Keratinocyte (primary cell): Measurements from ENCODE around the gene IRF1.

ENCODE experiments used
- CTCF ChIP-seq, 3 experiments: IDR thresholded peaks in 1 of 3; conservative IDR thresholded peaks in 1 of 3; optimal IDR thresholded peaks in 1 of 3; 2 replicates in 2 of 3; 3 replicates in 1 of 3; pipeline versions ENCODE3 to v1.5.1; 2011; ENCODE audit warnings: low read length in 3 of 3, mild to moderate bottlenecking in 3 of 3, moderate library complexity in 2 of 3, control low read depth in 1 of 3, inconsistent platforms in 1 of 3; ENCODE audit not compliant: insufficient read depth in 2 of 3; ENCODE audit errors: extremely low read depth in 1 of 3
- EZH2 ChIP-seq: IDR thresholded peaks from one replicate; pipeline ENCODE4 v1.6.1; 2012; ENCODE audit warnings: inconsistent platforms, mild to moderate bottlenecking, low read length, moderate library complexity

- TF ChIP-seq CTCF (optimal IDR thresholded peaks at IDR 0.05 in 1 of 3, IDR thresholded peaks at IDR 0.05 in 1 of 3, conservative IDR thresholded peaks at IDR 0.05 in 1 of 3; ENCODE audit: extremely low read depth in 1 of 3, insufficient read depth in 2 of 3, low read length in 3 of 3) (no peak), EZH2 (no peak)
Measured at GRCh38 chr5:132435447-132435846, 55.1 kb downstream of the IRF1 start.
